Suppressor macrophage treated with lipopolysaccharide for 4 hours (primary cell): ENCODE data around the gene EMILIN1.
"Not testable (repeated sequence)": the region's sequence is repeated elsewhere in the genome, so short reads cannot be mapped to it uniquely, and the experiment has no call there.

Experiments
- DNase-seq: peaks from one replicate; pipeline ENCODE4 v3.0.0-alpha.2; 2020

Gene EMILIN1

DNA sequence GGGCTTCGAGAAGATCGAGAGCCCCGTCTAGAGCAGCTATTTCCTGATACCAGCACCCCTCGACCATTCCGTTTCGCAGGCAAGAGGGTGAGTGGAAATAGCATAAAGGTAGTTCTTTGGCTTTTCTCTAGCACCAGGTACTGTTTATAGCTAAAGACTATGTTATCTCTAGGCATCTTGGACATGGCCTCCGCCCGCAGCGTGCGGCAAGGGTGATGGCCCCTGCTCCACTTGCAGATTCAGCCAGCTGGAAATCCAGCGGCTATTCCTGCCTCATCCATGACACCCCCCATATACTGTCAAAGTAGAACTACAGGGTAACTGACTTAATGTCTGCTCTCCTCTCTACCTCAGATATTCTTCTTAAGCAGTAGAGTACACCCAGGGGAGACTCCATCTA is 23.7 kb upstream of the EMILIN1 start:
- DNase-seq, result no peak

DNA sequence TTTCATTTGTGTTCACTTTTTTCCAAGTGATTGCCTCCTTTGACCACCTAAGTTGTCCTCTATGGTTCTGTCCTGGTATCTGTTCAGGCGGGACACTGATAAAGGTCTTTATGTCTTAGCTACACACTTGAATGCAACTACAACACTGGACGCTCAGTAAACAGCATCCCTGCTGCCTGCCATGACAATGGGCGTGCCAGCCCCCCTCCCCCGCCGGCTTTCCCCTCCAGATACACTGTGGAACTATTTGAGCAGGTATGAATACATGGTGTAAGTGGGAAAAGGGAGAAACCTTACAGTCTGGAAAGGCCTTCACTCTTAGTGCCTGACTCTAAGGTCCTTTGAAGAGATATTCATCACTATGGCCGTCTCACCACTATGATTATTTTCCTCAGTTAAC is 21.2 kb upstream of the EMILIN1 start:
- DNase-seq, result no peak

DNA sequence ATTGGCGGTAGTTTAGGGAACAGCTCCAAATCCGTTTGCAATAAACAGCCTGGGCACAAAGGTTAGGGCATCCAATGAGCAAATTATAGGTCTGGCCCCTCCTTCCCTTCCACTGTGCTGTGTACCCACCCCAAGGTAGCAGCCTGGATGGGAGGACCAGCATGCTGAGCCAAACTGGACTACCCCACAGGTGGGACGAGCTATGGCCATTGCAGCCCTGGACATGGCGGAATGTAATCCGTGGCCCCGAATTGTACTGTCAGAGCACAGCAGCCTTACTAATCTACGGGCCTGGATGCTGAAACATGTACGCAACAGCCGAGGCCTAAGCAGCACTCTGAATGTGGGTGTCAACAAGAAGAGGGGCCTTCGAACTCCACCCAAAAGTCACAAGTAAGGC is 20.2 kb upstream of the EMILIN1 start:
- no peak for DNase-seq

DNA sequence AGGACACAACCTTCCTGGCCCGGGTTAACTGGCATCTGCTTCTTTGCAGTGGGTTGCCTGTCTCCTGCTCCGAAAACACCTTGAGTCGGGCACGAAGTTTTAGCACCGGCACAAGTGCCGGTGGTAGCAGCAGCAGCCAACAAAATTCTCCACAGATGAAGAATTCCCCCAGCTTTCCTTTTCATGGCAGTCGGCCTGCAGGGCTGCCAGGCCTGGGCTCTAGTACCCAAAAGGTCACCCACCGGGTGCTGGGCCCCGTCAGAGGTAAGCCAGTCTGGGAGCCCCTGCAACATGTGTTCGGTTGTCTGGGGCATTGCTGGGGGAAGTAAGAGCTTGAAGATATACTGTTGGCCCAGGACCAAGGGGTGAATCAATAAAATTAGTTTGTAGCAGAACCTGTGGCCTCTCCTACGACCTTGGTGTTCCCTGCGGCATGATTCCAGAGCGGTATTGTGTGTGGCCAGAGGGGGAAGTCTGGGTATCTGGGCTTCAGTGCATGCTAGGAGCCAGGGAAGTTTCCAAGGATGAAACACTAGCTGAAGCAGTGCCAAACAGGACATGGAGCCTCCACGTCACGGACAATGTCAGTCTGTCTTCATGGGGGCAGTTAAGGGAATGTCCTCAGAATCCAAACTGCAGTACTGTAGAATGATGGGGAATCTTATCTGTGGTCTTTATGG is 19.1 kb upstream of the EMILIN1 start:
- DNase-seq, result no peak

DNA sequence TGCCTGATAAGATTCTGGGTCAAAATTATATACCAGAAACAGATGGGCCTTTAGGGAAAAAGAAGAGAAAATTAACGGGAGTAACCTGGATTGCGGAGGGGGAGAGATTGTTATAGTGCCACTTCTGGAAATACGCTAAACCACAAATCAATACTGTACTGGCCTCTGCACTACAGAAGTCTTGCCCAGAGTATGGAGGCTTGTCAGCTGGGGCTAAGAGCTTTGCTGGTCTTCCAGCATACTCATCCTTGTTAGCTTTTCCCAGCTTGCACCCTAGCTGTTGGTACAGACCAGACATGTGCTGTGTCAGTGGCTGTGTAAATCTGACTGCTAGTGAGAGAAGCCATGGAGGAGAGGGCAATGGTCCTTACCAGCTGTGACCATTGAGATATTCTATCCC is 18.1 kb upstream of the EMILIN1 start:
- DNase-seq, result no peak

DNA sequence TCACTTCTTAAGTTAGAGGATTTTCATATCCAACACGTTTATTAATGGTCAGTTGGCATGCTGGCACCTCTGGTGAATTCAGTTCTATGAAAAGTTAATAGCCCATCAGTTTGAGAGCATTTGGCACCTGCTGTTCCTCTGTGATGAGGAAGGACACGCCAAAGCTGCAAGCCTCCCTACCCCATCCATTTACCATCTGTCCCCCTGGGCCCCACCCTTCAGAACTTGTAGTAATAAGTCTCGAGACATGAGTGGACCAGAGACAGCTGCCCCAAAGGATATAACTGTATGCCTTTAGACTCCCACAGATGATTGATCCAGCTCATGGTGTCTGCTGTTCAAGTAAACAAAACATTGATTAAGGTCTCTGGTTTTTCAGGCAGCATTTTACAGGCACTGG is 13.3 kb upstream of the EMILIN1 start:
- DNase-seq, result no peak

DNA sequence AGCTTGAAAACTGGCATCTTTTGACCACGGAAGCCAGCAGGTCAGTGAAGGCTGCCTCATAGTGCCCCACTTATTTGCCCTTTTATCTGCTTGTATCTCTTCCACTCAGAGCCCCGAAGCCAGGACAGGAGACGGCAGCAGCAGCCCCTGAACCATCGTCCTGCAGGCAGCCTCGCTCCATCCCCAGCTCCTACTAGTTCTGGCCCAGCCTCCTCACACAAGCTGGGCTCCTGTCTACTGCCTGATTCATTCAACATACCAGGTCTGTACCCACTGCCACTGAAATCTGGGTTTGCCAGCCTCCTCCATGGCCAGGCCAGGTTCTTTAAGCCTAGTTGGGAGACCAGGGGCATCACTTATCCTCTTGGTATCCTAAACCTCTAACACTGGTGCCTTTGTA is 11.0 kb upstream of the EMILIN1 start:
- no peak for DNase-seq

DNA sequence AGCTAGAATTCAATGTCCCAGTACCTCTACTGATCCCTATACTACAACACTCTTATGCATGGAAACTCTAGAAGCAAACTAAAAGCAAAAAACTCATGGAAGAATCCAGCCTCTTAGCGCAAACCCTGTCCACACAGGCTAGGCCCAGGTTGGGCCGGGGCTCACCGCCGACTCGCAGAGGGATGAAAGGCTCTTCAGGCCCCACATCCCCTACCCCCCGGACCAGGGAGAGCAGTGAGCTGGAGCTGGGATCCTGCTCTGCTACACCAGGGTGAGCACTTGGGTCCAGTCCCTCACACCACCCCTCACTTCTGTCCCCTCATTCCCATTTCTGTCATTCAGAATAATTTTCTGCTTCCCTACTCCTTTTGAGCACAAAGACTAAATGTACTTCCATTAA is 9.0 kb upstream of the EMILIN1 start:
- DNase-seq, result no peak

DNA sequence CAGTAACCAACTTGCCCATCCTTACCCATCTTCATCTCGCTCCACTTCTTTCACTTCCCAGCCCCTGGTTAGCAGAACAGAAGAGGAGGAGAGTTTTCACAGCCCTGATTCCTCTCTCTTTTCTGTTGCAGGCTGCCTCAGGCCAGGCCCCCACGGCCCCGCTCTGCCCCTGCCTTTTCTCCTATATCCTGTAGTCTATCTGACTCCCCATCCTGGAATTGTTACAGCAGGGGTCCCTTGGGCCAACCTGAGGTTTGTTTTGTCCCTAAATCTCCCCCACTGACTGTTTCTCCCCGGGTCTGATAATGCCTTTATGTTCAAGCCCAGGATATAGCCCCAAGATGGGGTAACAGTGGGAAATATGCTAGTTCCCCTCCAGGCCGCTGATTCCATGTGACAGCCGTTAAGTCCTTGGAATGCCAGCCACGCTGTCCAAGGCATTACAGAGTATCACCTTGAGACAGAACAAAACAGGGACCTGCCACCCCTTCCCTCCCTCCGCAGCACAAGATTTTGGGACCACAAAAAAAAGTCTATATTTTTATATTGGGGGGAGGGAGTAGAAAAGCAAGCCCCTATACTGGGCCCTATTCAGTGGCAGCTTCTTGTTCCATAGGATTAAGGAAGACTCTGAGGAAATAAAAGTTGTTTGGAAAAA is 8.3 kb upstream of the EMILIN1 start:
- DNase-seq, result no peak

DNA sequence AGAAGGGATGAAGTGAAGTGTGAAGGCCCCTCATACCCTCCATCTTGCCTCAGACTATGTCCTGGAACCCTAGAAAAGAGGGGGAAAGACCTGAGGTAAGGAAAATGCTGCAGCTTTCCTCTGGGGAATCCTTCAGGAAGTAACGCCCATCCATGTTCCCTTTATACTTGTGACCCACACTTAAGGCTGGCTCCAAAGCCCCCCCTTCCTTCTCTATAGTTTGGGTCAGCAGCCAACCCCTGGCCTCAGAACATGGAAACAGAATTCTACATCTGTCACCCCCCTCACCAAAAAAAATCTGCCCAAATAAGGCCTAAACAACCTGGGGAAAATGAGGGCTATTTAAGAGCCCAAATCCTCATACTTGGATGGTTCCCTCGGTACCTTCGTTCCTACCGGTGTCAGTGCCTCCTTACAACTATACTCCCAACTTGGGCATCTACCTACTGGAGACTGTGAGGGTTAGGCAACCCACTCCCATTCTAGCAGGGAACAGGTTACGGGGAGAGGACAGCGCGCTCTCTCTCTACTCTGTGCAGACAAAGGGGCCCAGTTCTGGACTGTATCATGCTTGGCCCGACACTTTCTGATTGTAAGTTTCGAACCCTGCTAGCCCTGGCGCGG is 7.7 kb upstream of the EMILIN1 start:
- no peak for DNase-seq

DNA sequence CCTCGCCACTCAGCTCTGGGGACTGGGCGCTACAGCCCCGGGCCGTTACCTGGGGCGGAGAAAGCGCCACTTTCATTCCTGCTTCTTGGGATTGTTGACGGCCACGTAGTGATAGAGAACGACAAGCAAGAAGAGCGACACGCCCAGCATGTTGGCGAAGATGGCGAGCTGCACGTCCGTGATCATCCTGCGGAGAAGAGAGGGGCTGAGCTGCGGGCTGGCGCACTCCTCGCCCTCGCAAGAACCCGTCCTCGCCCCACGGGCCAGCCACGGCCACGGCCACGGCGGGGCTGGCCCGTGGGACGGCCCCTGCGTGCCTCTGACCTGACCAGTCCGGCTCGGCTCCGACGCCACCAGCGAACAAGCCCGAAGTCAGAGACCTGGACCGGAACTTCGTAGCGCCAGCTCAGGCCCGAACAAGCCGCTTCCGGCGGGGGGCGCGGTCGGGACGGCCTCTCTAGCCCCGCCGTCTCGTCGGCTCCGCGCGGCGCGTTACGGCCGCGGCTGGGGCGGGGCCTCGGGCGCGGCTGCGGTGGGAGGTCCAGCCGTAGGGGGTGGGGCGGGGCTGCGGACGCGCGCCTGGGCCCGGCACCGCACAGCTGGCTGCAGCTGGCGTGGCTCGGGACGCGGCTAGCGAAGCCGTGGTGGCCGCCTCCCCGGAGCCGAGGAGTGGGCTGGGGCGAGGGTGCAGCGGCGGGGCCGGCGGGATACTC is 7.0 kb upstream of the EMILIN1 start, which contains the start of gene OST4:
Gene OST4 (minus strand): TSS at position 378 of the 713 bp plus-strand sequence.
- DNase-seq, result peak; percentile 98

DNA sequence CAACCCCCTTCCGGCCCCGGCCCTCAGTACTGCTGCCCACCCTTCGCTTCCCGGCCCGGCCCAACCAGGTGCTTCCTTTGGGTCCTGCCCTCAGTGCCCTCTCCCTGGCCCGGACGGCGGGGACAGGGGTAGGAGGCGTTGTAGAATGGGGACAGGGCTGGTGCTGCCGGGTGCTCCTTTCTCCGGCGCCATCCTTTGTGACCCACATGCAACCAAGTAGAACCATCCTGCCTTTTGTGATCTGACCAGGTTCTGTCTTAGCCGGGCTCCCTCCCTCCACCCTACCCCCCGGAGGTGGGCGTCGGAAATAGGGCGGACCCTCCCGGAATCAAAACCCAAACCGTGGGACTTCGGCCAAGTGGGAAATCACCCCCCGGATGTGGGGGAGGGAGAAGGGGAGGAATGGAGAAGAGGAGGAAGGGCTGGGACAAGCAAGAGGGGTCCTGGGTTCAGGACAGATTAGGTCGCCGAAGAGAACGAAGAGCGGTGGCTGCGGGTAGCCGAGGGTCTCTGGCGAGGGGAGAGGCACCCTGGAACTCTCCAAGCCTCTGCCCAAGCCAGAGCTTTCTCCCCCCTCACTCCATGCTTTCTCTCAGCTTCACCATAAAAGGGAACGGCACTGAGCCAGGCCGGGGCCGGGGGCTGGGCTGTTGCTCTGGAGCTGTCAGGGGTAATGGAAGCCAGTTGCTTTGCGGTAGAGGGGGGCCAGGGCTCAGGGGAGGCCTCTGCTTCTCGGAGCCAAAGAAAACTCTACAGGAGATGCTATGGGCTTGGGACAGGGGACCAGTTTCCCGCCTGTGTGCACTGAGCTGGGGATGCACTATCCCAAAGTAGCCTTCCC is 6.2 kb upstream of the EMILIN1 start:
- peak; percentile 41 for DNase-seq

DNA sequence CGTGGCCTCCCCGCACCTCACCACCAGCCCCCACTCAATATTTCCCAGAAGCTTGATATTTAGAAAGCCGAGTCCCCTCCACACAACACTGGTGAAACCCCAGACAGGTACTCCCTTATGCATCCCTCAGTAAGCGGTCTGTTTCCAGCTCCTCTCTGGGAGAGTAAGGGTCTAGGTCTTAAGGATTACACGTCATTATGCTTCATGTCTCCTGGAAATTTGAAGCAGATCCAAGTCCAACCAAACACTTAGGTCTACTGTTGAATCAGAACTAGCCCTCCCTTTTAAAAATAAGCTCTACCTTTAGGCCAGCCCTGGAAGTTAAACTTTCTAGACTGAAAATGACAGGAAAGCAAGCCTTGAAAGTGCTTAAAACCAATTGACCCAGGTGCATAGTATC is 5.5 kb upstream of the EMILIN1 start:
- no peak for DNase-seq

DNA sequence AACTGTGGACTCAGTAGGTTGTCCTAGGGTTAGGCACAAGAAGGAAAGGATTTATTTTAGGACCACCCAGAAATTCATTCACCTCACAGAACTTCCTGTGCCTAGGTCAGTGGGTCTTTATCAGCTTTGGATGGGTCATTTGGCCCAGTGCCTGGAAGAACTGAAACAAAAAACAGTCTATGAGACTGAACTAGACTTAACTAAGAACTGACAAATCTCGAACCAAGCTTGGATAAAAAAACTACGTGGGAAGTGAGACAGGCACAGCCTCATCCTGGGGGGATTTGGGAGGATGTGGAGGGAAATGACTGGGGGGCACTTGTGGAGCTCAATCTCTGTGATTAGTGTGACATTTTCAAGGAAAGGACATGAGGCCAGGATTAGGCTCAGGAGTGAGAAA is 4.6 kb upstream of the EMILIN1 start:
- DNase-seq, result peak; percentile 25

DNA sequence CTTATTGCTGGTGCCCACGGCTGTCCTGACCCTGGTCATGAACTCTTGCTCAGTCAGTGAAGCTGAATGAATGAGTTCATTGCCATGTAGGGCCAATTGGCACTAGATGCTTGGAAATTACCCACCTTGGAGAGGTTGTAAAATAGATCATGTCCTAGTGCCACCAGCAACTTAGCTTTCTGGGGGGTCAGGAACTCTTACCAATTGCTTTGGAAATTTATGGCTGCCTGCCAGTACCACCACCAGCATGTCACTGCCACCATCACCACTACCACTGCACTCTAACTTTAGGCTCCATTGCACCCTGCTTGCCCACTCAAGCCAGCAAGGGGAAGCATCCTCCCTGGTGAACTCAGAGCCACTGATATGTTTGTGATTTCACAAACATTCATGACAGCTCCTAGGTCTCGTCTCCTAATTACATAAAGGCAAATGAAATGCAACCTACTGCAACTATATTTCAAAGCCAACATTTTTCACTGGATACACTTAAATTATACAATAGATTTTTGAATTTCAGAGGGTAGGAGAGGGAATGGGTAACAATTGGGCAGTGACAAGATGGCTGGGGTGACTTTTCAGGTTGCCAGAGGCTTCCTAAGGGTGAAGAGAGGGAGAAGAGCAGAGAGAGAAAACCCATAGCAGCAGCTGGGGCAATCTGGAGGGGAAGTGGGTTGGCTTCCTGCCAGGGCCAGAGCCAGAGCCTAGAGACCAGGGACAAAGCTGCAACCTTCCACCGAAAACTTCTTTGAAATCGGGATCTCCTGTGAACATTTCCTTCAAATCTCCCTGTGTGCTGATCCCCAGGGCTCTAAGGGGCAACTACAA is 3.5 kb upstream of the EMILIN1 start:
- DNase-seq, result peak; percentile 52

DNA sequence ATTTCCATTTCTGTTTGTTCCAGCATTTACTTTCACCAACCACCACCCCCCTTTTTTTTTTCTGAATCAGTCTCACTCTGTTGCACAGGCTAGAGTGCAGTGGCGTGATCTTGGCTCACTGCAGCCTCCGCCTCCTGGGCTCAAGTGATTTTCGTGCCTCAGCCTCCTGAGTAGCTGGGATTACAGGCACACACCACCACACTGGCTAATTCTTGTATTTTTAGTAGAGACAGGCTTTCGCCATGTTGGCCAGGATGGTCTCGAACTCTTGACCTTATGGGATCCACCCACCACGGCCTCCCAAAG is 2.9 kb upstream of the EMILIN1 start:
- not testable (repeated sequence) for DNase-seq

DNA sequence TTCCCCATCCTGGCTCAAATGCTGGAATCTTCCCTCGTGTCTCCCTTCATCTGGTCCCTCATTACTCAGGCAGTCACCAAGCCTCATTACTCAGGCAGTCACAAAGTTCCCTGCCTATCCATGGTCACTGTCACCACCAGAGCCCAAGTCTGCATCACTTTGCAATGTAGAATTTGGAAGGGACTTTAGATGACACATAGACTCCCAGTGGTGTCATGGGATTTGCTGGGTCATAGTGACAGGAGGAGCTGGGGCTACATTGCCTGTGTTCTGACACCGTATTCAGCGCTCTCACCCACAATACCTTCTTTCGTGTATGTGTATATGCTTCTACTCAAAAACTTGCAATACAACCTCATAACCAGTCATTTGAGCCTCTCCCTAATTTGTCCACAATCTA is 2.1 kb upstream of the EMILIN1 start:
- DNase-seq, result peak; percentile 65

DNA sequence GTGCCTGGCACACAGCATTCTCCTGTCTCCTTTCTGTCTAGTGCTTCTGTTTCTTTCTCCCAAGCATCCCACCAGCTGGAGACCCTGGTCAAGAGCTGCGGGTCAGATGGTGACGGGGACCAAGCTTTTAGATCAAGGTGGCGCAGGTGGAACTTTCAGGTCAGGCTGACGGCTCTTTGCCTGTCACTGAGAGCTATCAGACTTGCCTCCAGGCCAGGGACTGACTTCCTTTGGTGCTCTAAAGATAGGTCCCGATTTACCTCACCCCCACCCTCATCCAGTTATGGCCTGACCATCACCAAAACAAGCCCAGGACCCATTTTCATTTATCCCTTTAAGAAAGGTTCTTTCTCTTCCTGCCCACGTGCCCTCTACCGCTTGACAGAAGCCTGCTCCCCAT is 1.2 kb upstream of the EMILIN1 start:
- no peak for DNase-seq

DNA sequence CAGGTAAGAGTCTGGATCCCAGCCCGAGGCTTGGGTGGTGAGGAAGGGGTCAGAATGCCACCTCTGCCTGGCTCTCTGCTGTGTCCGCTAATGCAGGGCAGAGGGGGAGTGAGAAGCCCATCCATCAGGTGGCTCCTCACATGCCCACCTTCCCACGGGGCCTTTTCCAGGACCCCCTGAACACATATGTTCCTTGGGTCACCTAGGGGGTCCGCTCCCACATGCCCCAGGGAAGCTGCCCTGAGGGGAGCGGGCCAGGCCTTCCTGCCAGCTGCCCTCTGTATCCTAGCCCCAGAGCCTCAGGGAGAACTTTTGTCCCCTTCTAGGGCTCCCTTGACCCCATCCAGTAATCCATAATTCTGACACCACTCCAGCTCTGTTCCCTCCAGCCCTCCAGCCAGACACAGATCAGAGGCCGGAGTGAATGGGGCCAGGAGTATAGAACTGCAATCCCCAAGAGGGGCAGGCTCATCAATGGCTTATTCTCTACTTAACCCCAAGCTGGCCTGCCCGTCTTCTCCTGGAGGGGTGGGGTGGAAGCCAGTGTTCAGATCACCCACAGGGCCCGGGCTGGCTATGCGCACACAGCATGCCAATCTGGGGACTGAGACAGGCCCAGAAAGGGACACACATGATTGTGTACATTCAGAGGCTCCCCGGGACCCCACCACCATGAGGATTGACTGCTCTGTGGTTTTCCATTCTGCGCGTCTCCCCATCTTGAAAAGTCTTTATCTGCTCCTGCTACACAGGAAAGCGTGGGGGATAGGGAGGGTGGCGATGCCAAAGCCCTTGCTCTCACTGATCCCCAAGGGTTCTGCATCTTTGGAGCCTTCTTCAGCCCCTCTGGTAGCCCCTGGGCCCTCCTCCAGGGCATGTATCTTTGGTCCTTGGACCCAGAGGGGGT is 1.1 kb downstream of the EMILIN1 start:
- DNase-seq, result no peak

DNA sequence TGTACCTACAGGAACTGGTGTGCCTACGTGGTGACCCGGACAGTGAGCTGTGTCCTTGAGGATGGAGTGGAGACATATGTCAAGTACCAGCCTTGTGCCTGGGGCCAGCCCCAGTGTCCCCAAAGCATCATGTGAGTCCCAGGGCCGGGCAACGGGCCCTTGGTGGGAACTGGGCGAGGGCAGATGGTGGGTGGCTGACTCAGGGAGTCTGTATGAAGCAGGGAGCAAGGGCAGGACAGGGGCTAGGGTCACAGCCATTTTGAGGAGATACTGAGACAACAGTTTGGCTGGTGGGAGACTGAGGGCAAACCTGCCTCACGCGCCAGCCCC is 1.7 kb downstream of the EMILIN1 start:
- peak; percentile 29 for DNase-seq

DNA sequence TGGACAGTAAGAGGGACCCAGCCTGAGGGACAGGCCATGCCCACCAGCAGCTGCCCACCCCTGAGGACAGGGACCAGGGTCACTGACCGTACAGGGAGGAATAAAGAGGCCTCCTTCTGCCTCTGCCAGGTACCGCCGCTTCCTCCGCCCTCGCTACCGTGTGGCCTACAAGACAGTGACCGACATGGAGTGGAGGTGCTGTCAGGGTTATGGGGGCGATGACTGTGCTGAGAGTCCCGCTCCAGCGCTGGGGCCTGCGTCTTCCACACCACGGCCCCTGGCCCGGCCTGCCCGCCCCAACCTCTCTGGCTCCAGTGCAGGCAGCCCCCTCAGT is 2.2 kb downstream of the EMILIN1 start:
- no peak for DNase-seq
